WERI-Rb-1 (cell line): Measurements from ENCODE around the gene SLC9A7.

Source experiments
- DNase-seq: peaks from one replicate; pipeline ENCODE4 v3.0.0-alpha.2; 2020
- H3K27ac ChIP-seq: fragments of 250-450 bp; sonication (Bioruptor Pico); 2 replicates; pipeline ENCODE4 v1.5.1; 2020; ENCODE audit warnings: mild to moderate bottlenecking, moderate library complexity
- H3K27me3 ChIP-seq: fragments of 250-450 bp; sonication (Bioruptor Pico); 2 replicates; pipeline ENCODE4 v1.5.1; 2021; ENCODE audit warnings: mild to moderate bottlenecking, low read depth, moderate library complexity; ENCODE audit not compliant: insufficient read depth, severe bottlenecking
- H3K36me3 ChIP-seq: fragments of 250-450 bp; sonication (Bioruptor Pico); 2 replicates; pipeline ENCODE4 v1.5.1; 2020; ENCODE audit warnings: mild to moderate bottlenecking, moderate library complexity
- H3K4me3 ChIP-seq: 2 replicates; pipeline ENCODE4 v1.5.1; 2011; ENCODE audit warnings: low read depth, mild to moderate bottlenecking, control low read depth, low read length
- H3K9me3 ChIP-seq: fragments of 250-450 bp; sonication (Bioruptor Pico); 2 replicates; pipeline ENCODE4 v1.5.1; 2021; ENCODE audit warnings: mild to moderate bottlenecking, moderate library complexity; ENCODE audit not compliant: severe bottlenecking
- CTCF ChIP-seq: IDR thresholded peaks from 2 replicates; pipeline ENCODE4 v1.5.1; 2011; ENCODE audit warnings: low read depth, mild to moderate bottlenecking, control low read depth, inconsistent platforms, low read length

SLC9A7 gene

GRCh38 chrX:46758956-46759644 lies at the start of gene SLC9A7:
SLC9A7 (minus strand) TSS chrX:46759118; CDS start chrX:46759029, 89 bp downstream.
- Histone ChIP-seq H3K4me3 (peak within 1 kb of the TSS; percentile 51), H3K27ac (peak within 1 kb of the TSS; percentile 30; the same call in 1 of the 2 replicates), H3K36me3 (no peaks in the 10 kb centered on the region), H3K9me3 (no peaks in the 10 kb centered on the region), H3K27me3 (no peaks in the 10 kb centered on the region)
- peak; percentile 87 for TF ChIP-seq CTCF
- peak; percentile 83 for DNase-seq

- H3K27me3 ChIP-seq = peaks cover 11% of the 10 kb centered on the region
Measured at GRCh38 chrX:46805270-46805669, 46.4 kb upstream of the SLC9A7 start.

GRCh38 chrX:46803140-46803539 lies 44.2 kb upstream of the SLC9A7 start:
- H3K36me3 ChIP-seq = no peaks in the 10 kb centered on the region
- no peaks in the 10 kb centered on the region for H3K9me3 ChIP-seq
- no peak overlapping the region for H3K27ac ChIP-seq
- H3K27me3 ChIP-seq = peaks cover 11% of the 10 kb centered on the region
- DNase-seq = no peak
- no peak for TF ChIP-seq CTCF
- H3K4me3 ChIP-seq = no peak overlapping the region

More at GRCh38 chrX:46805270-46805669, 46.4 kb upstream of the SLC9A7 start:
- Histone ChIP-seq H3K9me3 (no peaks in the 10 kb centered on the region), H3K36me3 (no peaks in the 10 kb centered on the region), H3K4me3 (no peak overlapping the region), H3K27ac (no peak overlapping the region)
- TF ChIP-seq CTCF = no peak
- no peak for DNase-seq

GRCh38 chrX:46796574-46797191 lies 37.8 kb upstream of the SLC9A7 start:
- TF ChIP-seq CTCF = peak; percentile 74
- no peaks in the 10 kb centered on the region for H3K9me3 ChIP-seq
- no peak overlapping the region for H3K27ac ChIP-seq
- no peaks in the 10 kb centered on the region for H3K27me3 ChIP-seq
- no peaks in the 10 kb centered on the region for H3K36me3 ChIP-seq
- DNase-seq = peak; percentile 68
- H3K4me3 ChIP-seq = no peak overlapping the region

GRCh38 chrX:46793386-46794143 lies 34.6 kb upstream of the SLC9A7 start:
- Histone ChIP-seq H3K9me3 (no peaks in the 10 kb centered on the region), H3K27ac (no peak overlapping the region), H3K36me3 (no peaks in the 10 kb centered on the region), H3K4me3 (no peak overlapping the region), H3K27me3 (no peaks in the 10 kb centered on the region)
- TF ChIP-seq CTCF = no peak
- DNase-seq = no peak
